Measurements from ENCODE around the gene LAMP1.
"Not testable (repeated sequence)": the region's sequence is repeated elsewhere in the genome, so short reads cannot be mapped to it uniquely, and the experiment has no call there.

LAMP1 gene

GRCh38 chr13:113371701-113372100, 74.7 kb downstream of the LAMP1 start:
- in situ Hi-C loops (cut with HindIII; ENCODE audit: low sequenced_read_pairs) = not testable (repeated sequence)
